ENCODE measurements around the gene UPF3A.
"Not testable (repeated sequence)": the region's sequence is repeated elsewhere in the genome, so short reads cannot be mapped to it uniquely, and the experiment has no call there.

The UPF3A gene

DNA sequence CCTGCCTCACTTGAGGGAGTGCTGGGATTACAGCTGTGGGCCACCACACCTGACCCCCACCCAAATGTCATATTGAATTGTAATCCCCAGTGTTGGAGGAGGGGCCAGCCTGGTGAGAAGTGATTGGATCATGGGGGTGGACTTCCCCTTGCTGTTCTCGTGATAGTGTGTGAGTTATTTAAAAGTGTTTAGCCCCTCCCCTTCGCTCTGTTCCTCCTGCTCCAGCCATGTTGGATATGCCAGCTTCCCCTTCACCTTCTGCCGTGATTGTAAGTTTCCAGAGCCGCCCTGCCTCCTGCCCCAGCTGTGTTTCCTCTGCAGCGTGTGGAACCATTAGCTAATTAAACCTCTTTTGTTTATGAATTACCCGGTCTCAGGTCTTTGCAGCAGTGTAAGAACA is 46.6 kb downstream of the UPF3A start:
- no peak for FAIRE-seq

DNA sequence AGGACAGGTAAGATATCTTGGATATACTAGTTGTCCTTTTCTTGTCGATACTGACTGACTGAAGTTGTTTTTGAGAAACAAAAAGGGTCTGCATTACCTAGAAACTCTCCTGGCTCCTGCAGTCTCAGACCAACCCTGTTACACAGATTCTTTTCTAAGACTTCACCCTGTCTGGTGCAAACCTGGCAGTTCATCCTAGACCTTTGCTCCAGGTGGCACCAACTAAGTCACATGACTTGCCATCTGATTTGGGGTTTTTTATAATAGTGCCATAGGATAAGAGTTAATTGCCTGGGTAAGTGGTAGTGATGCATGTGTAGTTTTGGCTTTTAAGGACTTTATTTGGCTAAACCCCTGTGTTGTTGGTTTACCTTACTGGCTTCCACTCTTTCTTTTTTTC is 47.2 kb downstream of the UPF3A start:
- no peak for FAIRE-seq
- DNase-seq (ENCODE audit: insufficient read length, low spot score) = no peak

More for the DNA sequence above, 46.6 kb downstream of the UPF3A start:
- DNase-seq (ENCODE audit: insufficient read length, low spot score) = no peak

DNA sequence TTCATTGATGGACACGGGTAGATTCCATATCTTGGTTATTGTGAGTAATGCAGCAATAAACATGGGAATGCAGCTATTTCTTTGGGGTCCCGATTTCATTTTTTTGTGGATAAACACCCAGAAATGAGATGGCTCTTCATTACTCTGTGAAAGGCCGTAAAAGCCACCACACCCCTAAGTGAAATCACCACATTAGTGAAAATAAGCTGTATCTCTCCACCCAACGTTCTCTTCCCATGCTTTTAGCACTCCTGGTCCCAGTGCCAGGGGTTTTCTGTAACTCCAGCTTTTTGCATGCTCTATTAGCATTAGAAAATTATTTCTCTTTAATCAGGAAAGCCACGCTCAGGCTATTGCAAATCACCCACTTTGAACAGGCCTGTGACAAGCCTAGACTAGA is 48.7 kb downstream of the UPF3A start:
- FAIRE-seq (no peak), DNase-seq (ENCODE audit: insufficient read length, low spot score) (no peak)

DNA sequence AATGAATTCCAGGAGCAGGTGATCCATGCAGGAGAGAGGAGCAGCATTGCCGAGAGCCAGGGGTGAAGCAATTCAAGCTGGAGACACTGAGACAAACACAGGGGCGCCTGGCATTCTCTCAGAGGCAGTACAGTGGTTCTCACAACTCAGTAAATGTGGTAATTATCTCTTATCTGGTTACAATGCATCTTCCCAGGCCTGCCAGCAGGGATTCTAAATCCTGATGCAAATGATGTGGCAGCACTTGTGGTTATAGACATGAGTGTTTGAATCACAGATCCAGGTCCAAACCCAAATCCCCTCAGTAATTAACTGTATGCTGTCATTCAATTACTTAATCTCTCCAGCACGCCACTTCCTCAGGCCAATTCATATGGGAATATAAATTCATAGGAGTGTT is 52.5 kb downstream of the UPF3A start:
- not testable (repeated sequence) for FAIRE-seq

DNA sequence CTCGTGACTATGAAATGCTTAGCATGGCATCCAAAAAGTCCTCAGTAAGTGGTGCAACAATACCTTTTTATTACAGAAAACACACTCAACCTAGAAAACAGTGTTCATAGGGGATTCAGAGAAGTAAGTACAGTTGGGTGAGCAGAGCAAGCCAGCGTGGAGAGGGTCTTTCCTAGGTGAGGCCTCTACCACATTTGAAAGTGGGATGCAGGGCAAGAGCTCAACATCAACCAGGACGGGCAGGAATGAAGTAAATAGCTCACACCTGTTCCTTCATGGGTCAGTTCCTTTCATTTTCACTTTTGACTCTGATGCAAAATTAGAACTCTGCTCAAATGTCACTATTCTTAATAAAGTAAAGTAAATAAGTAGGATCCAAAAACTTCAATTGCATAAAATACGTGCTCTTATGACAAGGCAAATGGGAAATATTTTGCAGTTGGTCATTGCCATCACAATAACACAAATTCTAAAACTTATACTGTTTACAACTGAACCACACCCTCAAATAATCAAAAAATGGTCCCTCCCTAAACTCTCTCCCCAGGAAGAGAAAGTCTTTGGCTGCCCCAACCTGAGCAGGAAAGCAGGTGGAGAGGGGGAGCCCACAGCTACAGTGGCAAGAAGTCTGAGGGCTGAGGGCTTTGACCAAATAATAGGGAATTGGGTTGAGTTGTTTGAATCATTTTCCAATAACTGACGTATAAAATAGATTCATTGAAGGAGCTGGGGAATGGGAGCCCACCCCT is 53.1 kb downstream of the UPF3A start:
- DNase-seq (ENCODE audit: insufficient read length, low spot score) (no peak), FAIRE-seq (no peak)

More for the DNA sequence above, 52.5 kb downstream of the UPF3A start:
- not testable (repeated sequence) for DNase-seq (ENCODE audit: insufficient read length, low spot score)

DNA sequence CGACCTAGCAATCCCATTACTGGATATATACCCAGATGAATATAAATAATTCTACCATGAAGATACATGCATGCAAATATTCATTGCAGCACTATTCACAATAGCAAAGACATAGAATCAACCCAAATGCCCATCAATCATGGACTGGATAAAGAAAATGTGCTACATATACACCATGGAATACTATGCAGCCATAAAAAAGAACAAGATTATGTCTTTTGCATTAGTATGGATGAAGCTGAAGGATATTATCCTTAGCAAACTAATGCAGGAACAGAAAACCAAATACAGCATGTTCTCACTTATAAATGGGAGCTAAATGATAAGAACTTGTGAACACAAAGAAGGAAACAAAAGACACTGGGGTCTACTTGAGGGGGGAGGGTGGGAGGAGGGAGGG is 55.1 kb downstream of the UPF3A start:
- FAIRE-seq; DNase-seq (ENCODE audit: insufficient read length, low spot score): not testable (repeated sequence)

DNA sequence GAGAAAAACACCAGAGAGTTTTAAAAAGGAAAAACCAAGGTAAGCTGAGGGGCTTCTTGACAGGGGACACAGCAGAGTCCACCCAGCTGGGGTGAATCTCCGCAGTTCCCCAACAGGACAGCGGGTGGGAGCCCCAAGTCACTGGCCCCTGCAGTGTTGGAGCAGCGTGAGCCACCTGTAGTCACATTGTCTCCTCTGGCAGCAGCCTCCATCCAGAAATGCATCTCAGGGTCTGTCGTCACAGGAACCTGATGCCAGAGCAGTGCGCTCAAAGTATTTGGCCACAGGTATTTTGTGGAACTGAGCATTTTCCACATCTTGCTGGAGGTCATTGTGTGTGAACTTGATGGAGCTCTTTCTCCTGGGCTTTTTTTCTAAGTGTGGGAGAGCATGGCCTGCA is 57.6 kb downstream of the UPF3A start:
- DNase-seq (ENCODE audit: insufficient read length, low spot score) (no peak), FAIRE-seq (no peak)

DNA sequence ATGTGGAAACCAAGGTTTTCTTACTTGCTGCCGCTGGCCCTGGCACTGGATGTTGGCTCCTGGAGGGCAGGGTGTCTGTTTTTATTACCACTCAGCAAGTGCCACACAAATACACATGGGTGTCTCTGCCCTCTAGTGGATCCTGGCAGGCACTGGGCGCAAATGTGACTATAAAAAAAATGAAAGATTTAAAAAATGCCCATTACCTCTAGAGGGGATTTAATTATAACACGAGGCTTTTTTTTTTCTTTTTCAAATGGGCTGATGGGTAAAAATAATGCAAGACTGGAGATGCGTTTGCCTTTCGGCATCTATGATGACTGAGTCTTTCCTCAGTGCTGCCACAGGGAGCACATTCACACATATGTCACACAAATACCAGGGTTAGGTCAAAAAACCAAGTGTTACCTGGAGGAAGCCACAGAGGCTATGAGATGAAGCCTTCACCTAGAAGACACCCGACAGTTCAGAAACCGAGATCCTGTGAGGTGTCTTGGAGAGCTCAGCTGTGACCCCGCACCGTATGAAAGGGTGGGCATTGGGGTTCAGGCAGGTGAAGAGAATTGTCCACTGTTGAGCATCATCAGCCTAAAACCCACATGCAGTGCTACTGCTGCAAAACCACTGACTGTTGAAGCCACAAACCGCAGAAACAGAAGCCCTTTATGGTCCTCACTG is 58.6 kb downstream of the UPF3A start:
- FAIRE-seq (no peak), DNase-seq (ENCODE audit: insufficient read length, low spot score) (no peak)

DNA sequence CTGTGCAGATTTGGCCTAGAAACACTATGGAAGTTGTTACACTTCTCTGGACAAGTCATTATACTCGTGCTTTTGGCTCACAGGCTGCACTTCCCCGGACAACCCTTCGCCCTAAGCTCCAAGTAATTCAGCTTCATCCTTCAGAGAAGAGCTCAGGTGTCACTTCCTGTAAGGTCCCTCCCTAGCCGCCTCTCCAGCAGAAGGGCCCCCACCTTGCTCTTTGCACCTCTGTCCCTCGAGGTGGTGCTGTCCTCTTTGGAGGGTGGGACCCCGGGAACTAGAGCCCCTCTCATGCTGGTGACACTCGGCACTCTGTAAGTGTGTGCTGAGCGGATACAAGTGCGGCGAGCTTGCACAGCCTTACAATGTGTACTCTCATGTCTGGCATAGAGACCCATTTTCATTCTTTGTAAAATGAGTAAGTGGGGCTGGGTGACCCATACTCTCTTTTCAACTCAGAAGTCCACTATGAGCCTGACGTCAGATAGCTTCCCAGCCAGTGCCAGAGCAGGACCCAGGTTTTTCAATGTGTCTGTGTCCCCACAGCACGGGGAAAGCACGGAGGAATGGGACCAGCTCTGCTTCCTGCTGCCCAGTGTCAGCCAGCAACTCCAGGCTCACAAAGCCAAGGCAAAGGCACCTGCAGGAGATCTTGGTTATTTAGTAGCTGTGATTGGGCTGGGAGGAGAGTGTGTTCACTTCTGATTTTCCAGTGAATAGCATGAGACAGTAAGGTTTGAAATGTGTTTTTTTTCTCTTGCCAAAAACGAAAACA is 59.8 kb downstream of the UPF3A start:
- no peak for DNase-seq (ENCODE audit: insufficient read length, low spot score)

DNA sequence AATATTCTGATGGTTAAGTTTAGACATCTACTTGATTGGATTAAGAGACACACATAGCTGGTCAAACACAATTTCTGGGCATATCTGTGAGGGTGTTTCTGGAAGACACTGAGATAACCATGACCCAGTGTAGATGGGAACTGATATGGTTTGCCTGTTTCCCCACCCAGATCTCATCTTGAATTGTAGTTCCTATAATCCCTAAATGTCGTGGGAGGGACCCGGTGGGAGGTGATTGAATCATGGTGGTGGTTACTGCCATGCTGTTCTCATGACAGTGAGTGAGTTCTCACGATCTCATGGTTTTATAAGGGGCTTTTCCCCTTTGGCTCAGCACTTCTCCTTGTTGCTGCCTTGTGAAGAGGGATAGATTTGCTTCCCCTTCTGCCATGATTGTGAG is 65.9 kb downstream of the UPF3A start:
- not testable (repeated sequence) for DNase-seq (ENCODE audit: insufficient read length, low spot score); FAIRE-seq

More for the DNA sequence above, 59.8 kb downstream of the UPF3A start:
- FAIRE-seq = no peak

DNA sequence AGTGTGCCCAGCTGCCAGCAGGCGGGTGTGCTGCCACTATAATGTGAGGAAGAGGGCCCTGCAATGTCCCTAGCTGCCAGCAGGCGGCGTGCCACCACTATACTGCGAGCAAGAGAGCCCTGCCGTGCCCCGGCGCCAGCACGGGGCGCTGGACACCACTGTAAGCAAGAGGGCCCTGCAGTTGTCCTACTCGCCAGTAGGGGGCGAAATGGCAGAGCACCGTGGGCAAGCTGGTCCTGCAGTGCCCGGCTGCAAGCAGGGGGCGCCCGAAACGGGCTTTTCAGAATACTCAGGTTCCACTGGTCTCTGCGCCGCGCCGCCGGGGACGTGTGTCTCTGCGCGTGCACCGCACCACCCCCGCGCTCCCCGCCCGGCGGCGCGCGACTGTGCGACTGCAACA is 71.4 kb downstream of the UPF3A start:
- DNase-seq (ENCODE audit: insufficient read length, low spot score); FAIRE-seq: not testable (repeated sequence)

DNA sequence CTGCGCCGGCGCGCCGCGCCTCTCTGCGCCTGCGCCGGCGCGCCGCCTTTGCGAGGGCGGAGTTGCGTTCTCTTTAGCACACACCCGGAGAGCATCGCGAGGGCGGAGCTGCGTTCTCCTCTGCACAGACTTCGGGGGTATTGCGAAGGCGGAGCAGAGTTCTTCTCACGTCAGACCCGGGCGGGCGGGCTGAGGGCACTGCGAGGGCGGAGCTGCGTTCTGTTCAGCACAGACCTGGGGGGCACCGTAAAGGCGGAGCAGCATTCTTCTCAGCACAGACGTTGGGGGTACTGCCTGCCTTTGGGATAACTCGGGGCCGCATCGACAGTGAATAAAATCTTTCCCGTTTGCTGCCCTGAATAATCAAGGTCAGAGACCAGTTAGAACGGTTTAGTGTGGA is 72.0 kb downstream of the UPF3A start:
- FAIRE-seq; DNase-seq (ENCODE audit: insufficient read length, low spot score): not testable (repeated sequence)
